ENCODE data around the gene LRP3.
A peak's percentile ranks its signal among the peaks of the same experiment; 100 is the strongest.

The LRP3 gene

GRCh38 chr19:33204136-33204973, 10.2 kb downstream of the LRP3 start:
- no peak for DNase-seq (ENCODE audit: low read depth in 1 of 2, low spot score in 1 of 2)
- TF ChIP-seq SPI1 (IDR thresholded peaks at IDR 0.05; ENCODE audit: borderline replicate concordance, low read depth) (no peak), POLR2AphosphoS5 (IDR thresholded peaks at IDR 0.05; ENCODE audit: low read depth) (no peak), CTCF (IDR thresholded peaks at IDR 0.05; ENCODE audit: insufficient read depth, low read length) (no peak), REST (IDR thresholded peaks at IDR 0.05; ENCODE audit: insufficient replicate concordance, low read depth) (no peak), GABPA (IDR thresholded peaks at IDR 0.05; ENCODE audit: low read depth) (no peak)

GRCh38 chr19:33205110-33205509, 11.0 kb downstream of the LRP3 start:
- Histone ChIP-seq H3K27ac (replicated peaks) (no peak overlapping the region), H3K27me3 (ENCODE audit: insufficient read depth, poor library complexity, severe bottlenecking) (no peaks in the 10 kb centered on the region), H3K4me3 (replicated peaks; ENCODE audit: insufficient read depth, low read length) (no peak overlapping the region)
- DNase-seq (ENCODE audit: low read depth in 1 of 2, low spot score in 1 of 2): no peak
- TF ChIP-seq GABPA (IDR thresholded peaks at IDR 0.05; ENCODE audit: low read depth): no peak
- TF ChIP-seq POLR2AphosphoS5 (IDR thresholded peaks at IDR 0.05; ENCODE audit: low read depth): peak; percentile 34; the same call in 1 of the 2 replicates

More at GRCh38 chr19:33204136-33204973, 10.2 kb downstream of the LRP3 start:
- Histone ChIP-seq H3K4me3 (replicated peaks; ENCODE audit: insufficient read depth, low read length) (no peak overlapping the region), H3K27me3 (ENCODE audit: insufficient read depth, poor library complexity, severe bottlenecking) (no peaks in the 10 kb centered on the region), H3K27ac (replicated peaks) (no peak overlapping the region)

GRCh38 chr19:33205531-33206260, 11.6 kb downstream of the LRP3 start:
- no peak for DNase-seq (ENCODE audit: low read depth in 1 of 2, low spot score in 1 of 2)
- Histone ChIP-seq H3K4me3 (replicated peaks; ENCODE audit: insufficient read depth, low read length) (no peak overlapping the region), H3K27me3 (ENCODE audit: insufficient read depth, poor library complexity, severe bottlenecking) (no peaks in the 10 kb centered on the region), H3K27ac (replicated peaks) (no peak overlapping the region)
- no peak for TF ChIP-seq CTCF (IDR thresholded peaks at IDR 0.05; ENCODE audit: insufficient read depth, low read length)
- TF ChIP-seq SPI1 (IDR thresholded peaks at IDR 0.05; ENCODE audit: borderline replicate concordance, low read depth): no peak
- TF ChIP-seq REST (IDR thresholded peaks at IDR 0.05; ENCODE audit: insufficient replicate concordance, low read depth): no peak
- no peak for TF ChIP-seq POLR2AphosphoS5 (IDR thresholded peaks at IDR 0.05; ENCODE audit: low read depth)
- no peak for TF ChIP-seq GABPA (IDR thresholded peaks at IDR 0.05; ENCODE audit: low read depth)

Measured in HL-60 (cell line).